Ectodermal cell (in vitro differentiated cells): ENCODE results near the gene THOC1.

ENCODE experiments used
- H3K27ac ChIP-seq: 2 replicates; pipeline ENCODE4 v1.7.0; 2013; ENCODE audit warnings: mild to moderate bottlenecking, low read depth, low read length; ENCODE audit not compliant: insufficient read depth, poor library complexity, severe bottlenecking
- H3K27me3 ChIP-seq: 2 replicates; pipeline ENCODE4 v1.7.0; 2013; ENCODE audit warnings: mild to moderate bottlenecking, low read length; ENCODE audit not compliant: insufficient read depth, control insufficient read depth, poor library complexity, severe bottlenecking
- H3K36me3 ChIP-seq: one replicate; pipeline ENCODE4 v1.7.0; 2013; ENCODE audit warnings: low read length; ENCODE audit not compliant: control insufficient read depth, insufficient read depth
- H3K4me1 ChIP-seq: one replicate; pipeline ENCODE4 v1.7.0; 2013; ENCODE audit warnings: low read length; ENCODE audit not compliant: control insufficient read depth, insufficient read depth
- H3K4me3 ChIP-seq: 2 replicates; pipeline ENCODE4 v1.7.0; 2013; ENCODE audit warnings: low read depth, low read length, control low read depth; ENCODE audit not compliant: insufficient read depth
- H3K9me3 ChIP-seq: 2 replicates; pipeline ENCODE4 v1.7.0; 2013; ENCODE audit warnings: mild to moderate bottlenecking, low read length, moderate library complexity; ENCODE audit not compliant: control insufficient read depth
- WGBS, 2 experiments: methylation state at CpG; one replicate each; pipeline ENCODE4 v1.1.7; 2013; ENCODE audit warnings: missing lambda C conversion rate in 2 of 2; 5-methylcytosine and 5-hydroxymethylcytosine counted together

The THOC1 gene

DNA sequence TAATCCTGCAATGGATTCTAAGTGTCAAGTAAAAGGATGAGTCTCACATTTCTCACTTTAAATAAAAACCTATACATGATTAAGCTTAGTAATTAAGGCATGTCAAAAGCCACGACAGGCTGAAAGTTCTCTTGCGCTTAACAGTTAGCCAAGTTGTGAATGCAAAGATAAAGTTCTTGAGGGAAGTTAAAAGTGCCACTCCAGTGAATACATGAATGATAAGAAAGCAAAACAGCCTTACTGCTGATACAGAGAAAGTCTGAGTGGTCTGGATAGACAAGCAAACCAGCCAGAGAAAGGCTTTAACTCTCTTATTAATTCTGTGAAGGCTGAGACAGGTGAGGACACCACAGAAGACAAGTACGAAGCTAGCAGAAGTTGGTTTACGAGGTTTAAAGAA is 12.7 kb downstream of the THOC1 start:
- no peaks in the 10 kb centered on the region for H3K9me3 ChIP-seq
- H3K4me3 ChIP-seq = no peak overlapping the region
- H3K4me1 ChIP-seq = no peaks in the 10 kb centered on the region
- 96 to 97% methylated on average over 4 of the region's 4 CpGs for WGBS, 2 experiments
- peaks cover 57% of the 10 kb centered on the region for H3K36me3 ChIP-seq
- H3K27ac ChIP-seq = no peak overlapping the region
- H3K27me3 ChIP-seq = no peaks in the 10 kb centered on the region

DNA sequence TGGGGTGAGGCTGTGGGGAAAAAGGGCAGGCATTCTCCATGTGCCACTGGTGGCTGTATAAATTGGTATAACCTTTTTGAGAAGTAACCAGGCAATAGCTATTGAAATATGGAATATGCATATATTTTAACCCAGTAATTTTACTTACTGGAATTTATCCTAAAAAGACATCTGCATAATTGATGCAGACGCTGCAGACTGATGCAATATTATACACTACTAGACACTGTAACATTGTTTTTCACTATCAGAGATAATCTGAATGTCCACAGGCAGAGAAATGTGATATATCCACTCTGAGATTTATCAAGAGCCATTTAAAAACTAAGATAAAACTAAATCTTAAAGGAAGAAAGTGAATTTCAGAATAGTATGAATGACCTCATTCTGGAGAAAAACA is 14.7 kb downstream of the THOC1 start:
- Histone ChIP-seq H3K4me1 (no peaks in the 10 kb centered on the region), H3K9me3 (no peaks in the 10 kb centered on the region), H3K4me3 (no peak overlapping the region), H3K36me3 (peaks cover 51% of the 10 kb centered on the region), H3K27ac (no peak overlapping the region), H3K27me3 (no peaks in the 10 kb centered on the region)
- 88 to 100% methylated on average over 1 of the region's 1 CpG for WGBS, 2 experiments

DNA sequence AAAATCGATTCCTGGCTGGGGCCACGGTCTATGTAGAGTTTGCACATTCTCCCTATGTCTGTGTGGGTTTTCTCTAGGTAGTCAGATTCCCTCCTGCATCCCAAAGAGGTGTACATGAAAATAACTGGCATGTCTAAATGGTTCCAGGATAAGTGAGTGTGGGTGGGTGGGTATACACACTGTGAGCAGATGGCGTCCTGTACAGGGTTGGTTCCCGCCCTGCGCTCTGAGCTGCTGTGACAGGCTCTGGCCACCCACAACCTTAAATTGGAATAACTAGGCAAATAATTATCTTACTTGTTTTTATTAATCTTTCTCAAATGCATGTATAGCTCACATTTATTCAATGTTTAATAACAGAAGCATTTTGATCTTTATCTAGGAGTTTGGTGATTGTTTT is 16.3 kb downstream of the THOC1 start:
- Histone ChIP-seq H3K36me3 (peaks cover 48% of the 10 kb centered on the region), H3K27ac (no peak overlapping the region), H3K4me1 (no peaks in the 10 kb centered on the region), H3K9me3 (no peaks in the 10 kb centered on the region), H3K4me3 (no peak overlapping the region), H3K27me3 (no peaks in the 10 kb centered on the region)
- 92 to 94% methylated on average over 5 of the region's 5 CpGs for WGBS, 2 experiments

DNA sequence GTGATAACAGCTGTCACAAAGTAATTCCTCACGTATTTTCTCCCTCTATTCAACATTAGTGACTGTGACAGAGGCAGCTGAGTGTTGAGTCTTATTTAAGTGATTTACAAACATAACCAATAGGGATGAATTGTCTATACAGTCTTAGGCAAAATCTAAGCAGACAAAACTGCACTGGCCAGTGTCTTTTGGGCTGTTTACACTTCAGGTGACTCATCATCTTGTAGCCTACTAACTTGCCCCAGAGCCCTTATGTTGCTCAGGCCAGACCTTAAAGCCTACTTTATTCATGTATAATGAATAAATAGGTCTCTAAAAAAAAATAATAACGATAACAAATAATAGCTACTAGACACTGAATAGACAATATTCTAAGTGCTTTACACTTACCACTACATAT is 17.2 kb downstream of the THOC1 start:
- Histone ChIP-seq H3K27me3 (no peaks in the 10 kb centered on the region), H3K9me3 (no peaks in the 10 kb centered on the region), H3K4me3 (no peak overlapping the region), H3K4me1 (no peaks in the 10 kb centered on the region), H3K36me3 (peaks cover 44% of the 10 kb centered on the region), H3K27ac (no peak overlapping the region)
- 100% methylated on average over 2 of the region's 2 CpGs; no CpG with 5 or more reads in 1 of the 2 experiments for WGBS, 2 experiments

DNA sequence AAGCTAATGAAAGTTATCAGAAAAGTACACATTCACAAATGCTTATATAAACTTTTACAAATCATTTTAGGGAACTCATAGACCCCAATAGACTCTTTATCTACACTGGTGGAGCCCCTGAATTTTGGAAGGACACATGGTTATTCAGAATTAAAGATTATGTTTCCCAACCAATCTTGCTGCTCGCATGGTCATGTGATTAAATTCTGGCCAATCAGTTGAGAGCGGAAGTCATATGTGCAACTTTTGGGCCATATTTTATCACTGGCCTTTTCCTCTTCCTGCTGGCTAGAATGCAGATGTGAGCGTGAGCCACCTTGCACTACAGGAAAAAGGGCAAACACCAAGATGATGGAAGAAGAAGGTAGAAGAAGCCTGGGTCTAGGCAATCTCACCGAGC is 19.8 kb downstream of the THOC1 start:
- H3K27me3 ChIP-seq = no peaks in the 10 kb centered on the region
- no peak overlapping the region for H3K4me3 ChIP-seq
- H3K27ac ChIP-seq = no peak overlapping the region
- H3K4me1 ChIP-seq = no peaks in the 10 kb centered on the region
- peaks cover 39% of the 10 kb centered on the region for H3K36me3 ChIP-seq
- WGBS, 2 experiments = 93 to 97% methylated on average over 4 of the region's 4 CpGs
- H3K9me3 ChIP-seq = no peaks in the 10 kb centered on the region

DNA sequence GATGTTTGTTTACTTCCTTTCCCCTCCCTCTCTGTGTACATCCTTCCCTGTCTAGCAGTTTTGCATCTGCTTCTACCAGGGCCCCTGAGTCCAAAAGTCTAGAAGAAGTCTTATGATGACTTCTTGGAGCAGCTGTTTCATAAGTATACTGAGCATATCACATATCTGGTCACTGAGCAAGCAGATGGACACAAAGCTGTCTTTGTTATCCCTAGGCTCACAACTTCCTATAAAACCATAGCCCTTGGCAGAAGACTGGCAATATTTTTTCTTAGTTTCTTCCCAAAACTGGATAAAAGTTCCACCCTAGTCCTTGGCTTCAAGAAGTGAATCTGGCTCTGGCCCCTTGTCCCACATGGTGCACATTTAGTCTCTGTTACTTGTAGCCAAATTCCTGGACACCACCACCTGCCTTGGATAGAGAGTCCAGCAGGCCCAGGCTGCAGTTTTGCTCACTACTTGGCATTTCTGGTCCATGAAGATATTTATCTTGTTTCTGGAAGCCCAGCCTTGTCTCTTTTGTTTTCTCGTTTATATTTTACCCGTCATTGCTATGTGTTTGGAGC is 22.5 kb downstream of the THOC1 start:
- no peak overlapping the region for H3K4me3 ChIP-seq
- H3K27me3 ChIP-seq = no peaks in the 10 kb centered on the region

DNA sequence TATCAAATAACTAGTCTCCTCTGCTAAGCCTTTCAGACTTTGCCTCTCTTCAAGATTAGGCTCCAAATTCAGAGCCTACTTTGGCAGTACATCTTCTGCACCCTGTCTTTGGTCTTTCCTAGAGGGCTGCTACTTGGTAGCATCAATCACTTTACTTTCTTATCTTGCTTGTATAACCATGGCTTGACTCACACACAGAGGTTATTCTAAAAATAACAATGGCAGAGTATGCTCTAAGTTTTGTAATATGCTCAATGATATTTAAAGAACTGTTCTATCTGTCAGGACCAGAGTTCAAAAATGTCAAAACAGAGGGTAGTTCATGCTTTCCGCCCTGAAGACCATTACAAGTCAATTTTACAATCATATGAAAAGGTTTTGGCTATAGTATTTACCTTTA is 27.7 kb downstream of the THOC1 start:
- Histone ChIP-seq H3K9me3 (no peaks in the 10 kb centered on the region), H3K4me3 (no peak overlapping the region), H3K4me1 (no peaks in the 10 kb centered on the region), H3K27ac (no peak overlapping the region), H3K36me3 (peaks cover 19% of the 10 kb centered on the region), H3K27me3 (no peaks in the 10 kb centered on the region)
- WGBS, 2 experiments = 82 to 100% methylated on average over 1 of the region's 1 CpG

More for the DNA sequence above, 22.5 kb downstream of the THOC1 start:
- 100% methylated on average over 1 to 2 of the region's 2 CpGs for WGBS, 2 experiments
- peaks cover 35% of the 10 kb centered on the region for H3K36me3 ChIP-seq
- H3K9me3 ChIP-seq = no peaks in the 10 kb centered on the region
- H3K4me1 ChIP-seq = no peaks in the 10 kb centered on the region
- no peak overlapping the region for H3K27ac ChIP-seq

DNA sequence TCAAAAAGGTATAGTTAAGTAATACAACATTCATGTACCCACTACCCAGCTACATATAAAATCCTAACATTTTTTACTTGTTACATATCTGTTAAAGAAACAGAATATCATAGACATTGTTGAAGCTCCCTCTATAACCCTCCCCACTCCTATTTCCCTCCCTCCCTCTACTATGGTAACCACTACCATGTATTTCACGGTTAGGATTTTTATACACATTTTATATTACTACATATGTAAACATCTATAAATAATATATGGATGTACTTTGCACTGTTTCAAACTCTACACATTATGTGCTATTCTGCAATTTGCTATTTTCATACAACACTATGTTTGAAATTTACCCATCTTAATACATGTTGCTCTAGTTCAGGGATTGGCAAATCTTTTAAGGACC is 36.3 kb downstream of the THOC1 start:
- H3K27ac ChIP-seq = no peak overlapping the region
- H3K9me3 ChIP-seq = no peaks in the 10 kb centered on the region
- H3K4me1 ChIP-seq = no peaks in the 10 kb centered on the region
- no peaks in the 10 kb centered on the region for H3K27me3 ChIP-seq
- H3K36me3 ChIP-seq = peaks cover 4% of the 10 kb centered on the region
- H3K4me3 ChIP-seq = no peak overlapping the region
- 83% methylated on average over 1 of the region's 1 CpG; no CpG with 5 or more reads in 1 of the 2 experiments for WGBS, 2 experiments

DNA sequence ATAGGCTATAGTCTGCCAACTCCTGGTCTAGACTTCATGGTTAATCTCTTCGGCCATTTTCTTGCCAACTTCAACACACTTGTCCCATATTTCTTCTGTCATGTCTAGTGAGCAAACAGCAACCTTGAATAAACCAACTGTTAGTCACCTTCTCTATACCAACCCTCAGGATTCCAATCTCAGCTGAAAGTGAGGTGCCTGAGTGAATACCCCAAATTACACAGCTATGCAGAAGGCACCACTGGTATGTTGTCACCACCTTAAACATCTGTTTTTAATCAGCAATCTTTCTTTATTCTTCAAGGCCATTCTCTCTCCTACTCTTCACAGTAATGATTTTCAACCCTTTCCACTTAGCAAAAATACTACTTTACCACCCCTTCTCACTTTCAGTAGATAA is 39.3 kb downstream of the THOC1 start:
- no peaks in the 10 kb centered on the region for H3K27me3 ChIP-seq
- 91 to 100% methylated on average over 1 of the region's 1 CpG for WGBS, 2 experiments
- H3K9me3 ChIP-seq = no peaks in the 10 kb centered on the region
- H3K4me1 ChIP-seq = no peaks in the 10 kb centered on the region
- H3K36me3 ChIP-seq = peaks cover 14% of the 10 kb centered on the region
- H3K4me3 ChIP-seq = no peak overlapping the region
- no peak overlapping the region for H3K27ac ChIP-seq

DNA sequence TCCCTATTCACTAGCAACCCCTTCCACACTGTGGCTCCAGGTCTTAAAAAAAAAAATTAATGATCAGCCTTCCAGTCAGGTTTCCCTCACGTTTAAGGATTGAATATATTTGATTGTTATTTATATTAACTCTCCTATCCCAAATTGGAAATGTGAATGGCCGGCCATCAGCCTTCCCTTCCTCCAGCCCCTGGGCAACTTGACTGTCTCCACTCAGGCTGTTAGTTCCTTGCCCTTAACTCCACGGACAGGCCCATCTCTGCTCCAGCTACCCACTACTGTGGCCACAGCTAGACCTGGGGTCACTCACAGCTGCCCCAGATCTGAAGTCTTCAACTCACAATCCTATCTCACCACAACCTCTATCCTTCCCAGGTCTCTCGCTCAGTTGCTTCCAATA is 39.9 kb downstream of the THOC1 start:
- no peak overlapping the region for H3K27ac ChIP-seq
- H3K4me1 ChIP-seq = no peaks in the 10 kb centered on the region
- H3K27me3 ChIP-seq = no peaks in the 10 kb centered on the region
- H3K9me3 ChIP-seq = no peaks in the 10 kb centered on the region
- no peak overlapping the region for H3K4me3 ChIP-seq
- 93 to 94% methylated on average over 3 of the region's 4 CpGs for WGBS, 2 experiments
- H3K36me3 ChIP-seq = peaks cover 14% of the 10 kb centered on the region

DNA sequence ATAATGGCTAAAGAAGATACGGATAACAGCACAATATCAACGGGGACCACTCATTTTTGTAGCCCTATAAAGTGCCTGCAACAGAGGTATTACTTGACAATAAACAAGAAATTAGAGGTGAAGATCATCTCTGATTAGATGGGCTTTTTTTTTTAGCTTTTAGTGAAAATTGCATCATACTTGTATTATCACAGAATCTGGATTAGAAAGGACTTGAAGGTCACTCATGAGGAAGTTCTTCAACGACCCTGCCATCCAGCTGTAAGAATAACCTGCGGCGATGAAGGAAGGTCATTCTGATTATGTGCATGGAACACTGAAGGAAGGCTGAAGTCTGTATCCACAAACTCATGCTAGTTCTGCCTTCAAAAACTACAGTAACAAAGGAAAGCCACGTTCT is 40.5 kb downstream of the THOC1 start:
- H3K4me3 ChIP-seq = no peak overlapping the region
- no peak overlapping the region for H3K27ac ChIP-seq
- 94 to 96% methylated on average over 5 to 6 of the region's 6 CpGs for WGBS, 2 experiments
- H3K36me3 ChIP-seq = peaks cover 17% of the 10 kb centered on the region
- H3K4me1 ChIP-seq = no peaks in the 10 kb centered on the region
- H3K9me3 ChIP-seq = no peaks in the 10 kb centered on the region
- H3K27me3 ChIP-seq = no peaks in the 10 kb centered on the region
